Skeletal muscle tissue (tissue), 4 donors: Measurements from ENCODE around the gene TMED9. TPM values are rescaled to one million over a fixed set of nuclear protein-coding genes. Genes with fewer than 3 reads are reported as not detected.
"Not testable (repeated sequence)": the region's sequence is repeated elsewhere in the genome, so short reads cannot be mapped to it uniquely, and the experiment has no call there.

Source experiments
- H3K27ac ChIP-seq: one replicate; pipeline ENCODE4 v1.7.0; 2013; ENCODE audit warnings: mild to moderate bottlenecking, low read depth, low read length, inconsistent platforms
- H3K27me3 ChIP-seq, 3 donors: one replicate each; pipeline ENCODE4 v1.7.0; 2013; ENCODE audit warnings: low read length in 3 of 3; ENCODE audit not compliant: control insufficient read depth in 3 of 3, insufficient read depth in 3 of 3
- H3K36me3 ChIP-seq, 3 donors: one replicate each; pipeline ENCODE4 v1.7.0; 2013; ENCODE audit warnings: low read length in 3 of 3; ENCODE audit not compliant: control insufficient read depth in 3 of 3, insufficient read depth in 3 of 3
- H3K4me1 ChIP-seq, 3 donors: one replicate each; pipeline ENCODE4 v1.7.0; 2013; ENCODE audit warnings: low read length in 3 of 3, mild to moderate bottlenecking in 3 of 3; ENCODE audit not compliant: control insufficient read depth in 3 of 3, insufficient read depth in 3 of 3
- H3K4me3 ChIP-seq, 3 donors: one replicate each; pipeline ENCODE4 v1.7.0; 2013; ENCODE audit warnings: low read length in 3 of 3
- H3K9ac ChIP-seq, 3 donors: one replicate each; pipeline ENCODE4 v1.7.0; 2013; ENCODE audit warnings: low read length in 3 of 3, mild to moderate bottlenecking in 3 of 3, moderate library complexity in 2 of 3, low read depth in 1 of 3
- H3K9me3 ChIP-seq, 3 donors: one replicate each; pipeline ENCODE4 v1.7.0; 2013; ENCODE audit warnings: low read length in 3 of 3; ENCODE audit not compliant: control insufficient read depth in 3 of 3
- total RNA-seq: library from RNA; depleted of rRNA; stranded (reverse); fragments of >200 nt; gene quantifications from one replicate; pipeline ENCODE4 v1.2.3, GENCODE V29; 2014
- donor health status: Osteomylitis.

The TMED9 gene
- total RNA-seq, 1 donor from 2014 or later: 37.6 TPM

- not testable (repeated sequence) for H3K9ac ChIP-seq
Observed at GRCh38 chr5:177645462-177645861, 53.5 kb downstream of the TMED9 start.

More at GRCh38 chr5:177645462-177645861, 53.5 kb downstream of the TMED9 start:
- H3K4me3 ChIP-seq, H3K4me1 ChIP-seq, H3K9me3 ChIP-seq, H3K36me3 ChIP-seq, H3K27ac ChIP-seq, H3K27me3 ChIP-seq: not testable (repeated sequence)

Other genes starting within 250 kb of the TMED9 start
- gene LMAN2, start 240.5 kb upstream of the TMED9 start, total RNA-seq: 124 TPM
- 12.5 TPM for gene RGS14, start 234.3 kb upstream of the TMED9 start, total RNA-seq
- not detected for gene SLC34A1, start 207.8 kb upstream of the TMED9 start, total RNA-seq
- gene PFN3, start 191.5 kb upstream of the TMED9 start, total RNA-seq: not detected
- not detected for gene F12, start 182.6 kb upstream of the TMED9 start, total RNA-seq
- gene GRK6, start 165.5 kb upstream of the TMED9 start, total RNA-seq: 12.5 TPM
- gene PRR7, start 145.4 kb upstream of the TMED9 start, total RNA-seq: 0.52 TPM
- 108 TPM for gene DBN1, start 118.6 kb upstream of the TMED9 start, total RNA-seq
- 44.9 TPM for gene PDLIM7, start 94.6 kb upstream of the TMED9 start, total RNA-seq
- 5.7 TPM for gene DOK3, start 82.4 kb upstream of the TMED9 start, total RNA-seq
- 33.9 TPM for gene DDX41, start 75.2 kb upstream of the TMED9 start, total RNA-seq
- 11.0 TPM for gene FAM193B, start 37.6 kb upstream of the TMED9 start, total RNA-seq
- gene B4GALT7, start 7.9 kb downstream of the TMED9 start, total RNA-seq: 12.0 TPM
- not detected for gene FAM153A, start 190.7 kb downstream of the TMED9 start, total RNA-seq